Spleen (tissue), 7 donors: ENCODE results near the gene XRRA1.

Experiments
- CTCF ChIP-seq, 11 experiments: fragments of 200-600 bp in 7 of 11; fragments of 450-650 bp in 4 of 11; sonication (generic) in 4 of 11; IDR thresholded peaks in 8 of 11; conservative IDR thresholded peaks in 3 of 11; 1 replicate in 7 of 11; 2 replicates in 4 of 11; pipeline versions ENCODE4 v1.4.0 to v1.8.0; 2016 to 2021; ENCODE audit warnings: antibody characterized with exemption in 11 of 11, inconsistent platforms in 4 of 11, mild to moderate bottlenecking in 1 of 11
- POLR2AphosphoS5 ChIP-seq, 3 donors: sonication (generic); formaldehyde crosslinking; IDR thresholded peaks; one replicate each; pipeline ENCODE4 v1.5.1; 2017; ENCODE audit warnings: antibody characterized with exemption in 3 of 3
- donor health status: DM: no; HTN: no; CAD: no; lungs with moderate emphysema.
- donor health status: DM: no; HTN: no; CAD: no.
- donor health status: DM: no; HTN: no; CAD: no.

GRCh38 chr11:74980634-74981033, 31.7 kb upstream of the XRRA1 start:
- no peak for TF ChIP-seq CTCF (IDR thresholded peaks at IDR 0.05 in 8 of 11, conservative IDR thresholded peaks at IDR 0.05 in 3 of 11)
- no peak for TF ChIP-seq POLR2AphosphoS5 (IDR thresholded peaks at IDR 0.05)
